ENCODE measurements around the gene OR10H4. TPM values are rescaled to one million over a fixed set of nuclear protein-coding genes. Genes with fewer than 3 reads are reported as not detected.

The OR10H4 gene
- total and polyA plus RNA-seq, 9 of the 15 experiments (the other 6 are each of a cell fraction or from before 2014, with no cell fraction given): not detected

DNA sequence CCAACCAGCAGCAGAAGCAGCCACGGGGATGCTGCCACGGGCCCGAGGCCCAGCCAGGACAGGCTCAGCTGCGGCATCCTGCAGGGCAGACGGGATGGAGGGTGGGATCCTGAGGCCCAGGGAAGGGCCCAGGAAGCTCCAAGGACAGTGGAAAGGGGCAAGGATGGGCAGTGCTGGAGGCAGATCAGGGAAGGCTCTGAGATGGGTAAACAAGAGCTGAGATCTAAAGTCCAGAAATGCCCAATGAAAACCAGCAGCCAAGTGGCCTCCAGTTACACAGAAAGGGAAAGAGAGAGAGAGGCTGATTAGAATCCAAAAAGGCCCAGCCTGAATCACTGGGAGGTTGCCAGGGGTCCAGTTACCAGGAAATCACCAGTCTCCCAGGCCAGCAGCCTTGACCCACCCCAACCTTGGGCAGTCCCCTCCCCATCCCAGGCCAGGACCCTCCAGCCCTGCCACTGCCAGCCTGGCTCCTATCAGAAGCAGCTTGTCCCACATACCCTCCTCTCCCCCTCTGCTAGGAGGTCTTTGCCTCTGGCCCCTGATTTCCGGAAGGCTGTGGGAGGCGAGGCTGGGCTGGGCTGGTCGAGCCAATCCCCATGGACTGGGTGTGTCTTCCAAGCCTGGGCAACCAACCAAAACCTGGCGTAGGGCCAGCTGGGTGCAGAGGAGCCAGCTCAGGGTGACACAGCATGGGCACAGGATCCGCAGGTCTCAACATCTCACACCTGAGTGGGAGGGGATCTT, 14.3 kb upstream of the OR10H4 start, which contains the start of gene CYP4F11:
CYP4F11 (minus strand) TSS at position 198 of the 747 bp plus-strand sequence; CDS start at position 77, 121 bp downstream.
- no peak for DNase-seq (ENCODE audit: extremely low read depth in 1 of 4, low spot score in 3 of 4)

GRCh38 chr19:15935167-15935702, 13.6 kb upstream of the OR10H4 start:
- in situ Hi-C loops (cut with MboI): no loop called here
- intact Hi-C loops (cut with micrococcal nuclease): no loop called here
- no peak overlapping the region for H3K4me2 ChIP-seq (ENCODE audit: insufficient read depth, low read length)
- no peak for FAIRE-seq
- H3K36me3 ChIP-seq (ENCODE audit: control insufficient read depth, insufficient read depth, low read length): no peaks in the 10 kb centered on the region
- no peaks in the 10 kb centered on the region for H4K20me1 ChIP-seq (replicated peaks; ENCODE audit: control insufficient read depth, insufficient read depth, low read length)
- H3K27me3 ChIP-seq (ENCODE audit: control insufficient read depth in 2 of 2, insufficient read depth in 2 of 2, low read length in 2 of 2): peaks cover 0 to 24% of the 10 kb centered on the region in 2 experiments; a peak in 2 of 5 replicates
- no peak overlapping the region for H2AFZ ChIP-seq (ENCODE audit: low read depth, low read length)
- H3K4me3 ChIP-seq: no peak overlapping the region
- POLR2A ChIA-PET: interaction anchor here (0.6 kb wide), 2 partner anchors 11 to 21 kb away, joined by 3 read pairs; no protein-coding TSS in a partner anchor
- TF ChIP-seq TGIF2 (CRISPR knock-in tag; IDR thresholded peaks at IDR 0.05) (no peak), CXXC5 (CRISPR knock-in tag; IDR thresholded peaks at IDR 0.05) (no peak), SMARCA5 (IDR thresholded peaks at IDR 0.05) (no peak), TBP (optimal IDR thresholded peaks at IDR 0.05; ENCODE audit: low read depth, low read length) (no peak), PKNOX1 (IDR thresholded peaks at IDR 0.05) (peak; percentile 36; the same call in 1 of the 2 replicates), TCF7L2 (IDR thresholded peaks at IDR 0.05; ENCODE audit: low read depth, low read length) (no peak), MNT (conservative IDR thresholded peaks at IDR 0.05) (no peak)
- H3K4me1 ChIP-seq (replicated peaks in 1 of 2; ENCODE audit: control insufficient read depth in 2 of 2, insufficient read depth in 2 of 2, low read length in 2 of 2): peaks cover 0 to 3% of the 10 kb centered on the region in 2 experiments; a peak in 1 of 5 replicates
- H3K9me1 ChIP-seq (ENCODE audit: control insufficient read depth, insufficient read depth, low read length): no peaks in the 10 kb centered on the region
- 0% methylated on average over 3 of the region's 3 CpGs for WGBS (ENCODE audit: insufficient coverage, low coverage, missing lambda C conversion rate)
- no peaks in the 10 kb centered on the region for H3K79me2 ChIP-seq (ENCODE audit: control insufficient read depth, insufficient read depth, low read length)
- H3K27ac ChIP-seq (ENCODE audit: extremely low read depth, low read depth, low read length): no peak overlapping the region
- BruUV-seq (replicated peaks): no TSS peak
- CTCF ChIA-PET (ENCODE audit: low intra/inter-chr PET ratio): no interaction called here
- H3K9me3 ChIP-seq (replicated peaks; ENCODE audit: control insufficient read depth, insufficient read depth, low read depth, low read length): no peaks in the 10 kb centered on the region
- DNase-seq (ENCODE audit: extremely low read depth in 1 of 4, low spot score in 3 of 4): peak in 1 of 4 experiments; percentile 7
- ATAC-seq: no peak
- no peak overlapping the region for H3K9ac ChIP-seq (ENCODE audit: insufficient read depth in 1 of 2, low read depth in 2 of 2, low read length in 2 of 2)

More for the DNA sequence above, 14.3 kb upstream of the OR10H4 start, which contains the start of gene CYP4F11:
- FAIRE-seq (no peak), ATAC-seq (no peak)
- H3K9me1 ChIP-seq (ENCODE audit: control insufficient read depth, insufficient read depth, low read length): no peaks in the 10 kb centered on the region
- ChIA-PET CTCF (ENCODE audit: low intra/inter-chr PET ratio) (no interaction called here), POLR2A (interaction anchor here (0.6 kb wide), 1 partner anchor 11 kb away, joined by 3 read pairs; no protein-coding TSS in a partner anchor)
- H3K4me3 ChIP-seq: no peak within 1 kb of the TSS
- no peak within 1 kb of the TSS for H3K9ac ChIP-seq (ENCODE audit: insufficient read depth in 1 of 2, low read depth in 2 of 2, low read length in 2 of 2)
- no peak within 1 kb of the TSS for H3K27ac ChIP-seq (ENCODE audit: extremely low read depth, low read depth, low read length)
- H3K79me2 ChIP-seq (ENCODE audit: control insufficient read depth, insufficient read depth, low read length): no peaks in the 10 kb centered on the region
- no peaks in the 10 kb centered on the region for H3K36me3 ChIP-seq (ENCODE audit: control insufficient read depth, insufficient read depth, low read length)
- whole genome bisulfite sequencing (ENCODE audit: insufficient coverage, low coverage, missing lambda C conversion rate): 0% methylated on average over 8 of the region's 10 CpGs
- H4K20me1 ChIP-seq (replicated peaks; ENCODE audit: control insufficient read depth, insufficient read depth, low read length): no peaks in the 10 kb centered on the region
- H2AFZ ChIP-seq (ENCODE audit: low read depth, low read length): no peak within 1 kb of the TSS
- peaks cover 0 to 24% of the 10 kb centered on the region in 2 experiments; a peak in 2 of 5 replicates for H3K27me3 ChIP-seq (ENCODE audit: control insufficient read depth in 2 of 2, insufficient read depth in 2 of 2, low read length in 2 of 2)
- TF ChIP-seq PHB2 (IDR thresholded peaks at IDR 0.05; ENCODE audit: low read depth) (no peak), CHD1 (IDR thresholded peaks at IDR 0.05; ENCODE audit: low read length) (no peak), NFIC (IDR thresholded peaks at IDR 0.05) (peak; percentile 77)
- H3K4me1 ChIP-seq (replicated peaks in 1 of 2; ENCODE audit: control insufficient read depth in 2 of 2, insufficient read depth in 2 of 2, low read length in 2 of 2): peaks cover 0 to 3% of the 10 kb centered on the region in 2 experiments; a peak in 1 of 5 replicates
- in situ Hi-C loops (cut with MboI) (no loop called here), intact Hi-C loops (cut with micrococcal nuclease) (no loop called here)
- no TSS peak for BruUV-seq (replicated peaks)
- no peaks in the 10 kb centered on the region for H3K9me3 ChIP-seq (replicated peaks; ENCODE audit: control insufficient read depth, insufficient read depth, low read depth, low read length)
- H3K4me2 ChIP-seq (ENCODE audit: insufficient read depth, low read length): no peak within 1 kb of the TSS

Data from K562 (cell line).